8988T (cell line): ENCODE measurements around the gene RGS12.

Experiments
- DNase-seq: peaks from one replicate; pipeline ENCODE4 v3.0.0; 2011

RGS12 gene

GRCh38 chr4:3336382-3337356, 43.8 kb downstream of the RGS12 start:
- DNase-seq = no peak

DNA sequence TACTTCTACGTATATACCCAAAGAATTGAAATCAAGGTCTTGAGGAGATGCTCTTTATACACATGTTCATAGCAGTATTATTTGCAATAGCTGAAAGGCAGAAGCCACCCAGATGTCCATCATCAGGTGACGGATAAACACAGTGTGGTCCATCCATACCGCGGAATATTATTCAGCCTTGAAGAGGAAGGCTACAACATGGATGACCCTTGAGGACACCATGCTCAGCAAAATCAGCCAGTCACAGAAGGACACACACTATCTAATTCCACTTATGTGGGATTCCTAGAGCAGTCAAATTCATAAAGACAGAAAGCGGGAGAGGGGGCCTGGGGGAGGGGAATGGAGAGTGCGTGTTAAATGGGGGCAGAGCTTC, 44.5 kb downstream of the RGS12 start:
- no peak for DNase-seq

DNA sequence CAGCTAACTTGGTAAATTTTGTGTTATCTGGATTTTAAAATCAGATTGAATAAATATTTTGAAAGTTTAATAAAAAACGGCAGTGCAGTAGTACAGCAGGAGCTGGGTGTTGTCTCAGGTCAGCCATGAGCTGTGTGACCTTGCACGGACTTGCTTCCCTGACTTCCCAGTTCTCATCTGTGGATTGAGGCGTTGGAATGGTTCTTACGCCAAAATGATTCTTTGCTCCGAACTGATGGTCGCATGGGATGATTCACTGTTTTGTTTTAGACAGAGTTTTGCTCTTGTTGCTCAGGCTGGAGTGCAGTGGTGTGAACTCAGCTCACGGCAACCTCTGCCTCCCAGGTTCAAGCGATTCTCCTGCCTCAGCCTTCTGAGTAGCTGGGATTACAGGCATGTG, 45.0 kb downstream of the RGS12 start:
- no peak for DNase-seq

- DNase-seq = no peak
Observed at GRCh38 chr4:3338321-3338838, 45.6 kb downstream of the RGS12 start.

GRCh38 chr4:3338976-3339531, 46.2 kb downstream of the RGS12 start:
- DNase-seq = no peak

- no peak for DNase-seq
Observed at GRCh38 chr4:3339577-3339976, 46.8 kb downstream of the RGS12 start.

DNA sequence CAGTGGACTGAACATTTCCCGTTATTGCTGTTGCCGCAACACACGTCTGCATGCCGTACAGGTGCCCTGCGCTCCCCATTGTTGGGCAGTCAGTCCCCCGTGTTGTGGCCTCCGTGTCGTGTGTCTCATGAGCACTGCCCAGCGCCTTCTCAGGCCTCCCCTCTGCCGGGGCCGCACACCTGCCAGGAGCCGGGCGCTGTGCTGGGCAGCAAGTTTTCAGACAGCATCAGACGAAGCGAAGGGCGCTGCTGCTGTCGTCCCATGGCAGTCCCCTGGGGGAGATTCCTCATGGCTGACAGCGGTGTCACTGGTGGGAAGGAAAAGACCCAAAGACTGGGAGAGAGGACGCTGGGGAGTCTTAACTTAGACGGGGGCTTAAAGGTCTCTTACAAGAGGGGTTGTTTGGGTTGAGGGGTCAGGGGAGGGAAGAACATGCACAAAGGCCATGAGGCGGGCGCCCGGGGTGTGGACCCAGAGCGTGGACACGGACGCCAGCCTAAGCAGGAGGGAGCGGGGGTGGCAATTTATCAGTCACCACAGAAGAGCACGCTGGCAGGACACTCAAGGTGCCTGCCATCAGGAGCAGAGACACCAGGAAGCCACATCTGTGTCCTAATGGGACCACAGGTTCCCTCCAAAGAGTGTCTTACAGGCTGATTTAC, 47.3 kb downstream of the RGS12 start:
- no peak for DNase-seq

DNA sequence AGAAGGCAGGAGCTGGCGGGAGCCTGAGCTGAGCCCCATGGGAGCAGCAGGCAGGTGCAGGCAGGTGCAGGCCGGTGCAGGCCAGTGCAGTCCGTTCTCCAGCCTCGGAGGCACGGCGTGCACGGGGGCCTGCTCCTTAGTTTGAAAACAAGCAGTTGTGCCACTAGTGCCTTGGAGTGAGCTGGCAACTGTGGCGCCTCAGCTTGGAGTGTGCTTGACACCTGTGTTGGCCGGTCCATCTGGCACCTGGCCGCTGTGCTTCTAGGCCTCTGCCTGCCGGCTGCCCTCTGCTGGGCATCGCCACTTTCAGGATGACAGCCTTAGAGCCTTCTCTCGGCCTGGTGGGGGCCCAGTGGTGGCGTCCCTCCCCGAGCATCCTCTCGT, 47.9 kb downstream of the RGS12 start:
- DNase-seq = no peak

DNA sequence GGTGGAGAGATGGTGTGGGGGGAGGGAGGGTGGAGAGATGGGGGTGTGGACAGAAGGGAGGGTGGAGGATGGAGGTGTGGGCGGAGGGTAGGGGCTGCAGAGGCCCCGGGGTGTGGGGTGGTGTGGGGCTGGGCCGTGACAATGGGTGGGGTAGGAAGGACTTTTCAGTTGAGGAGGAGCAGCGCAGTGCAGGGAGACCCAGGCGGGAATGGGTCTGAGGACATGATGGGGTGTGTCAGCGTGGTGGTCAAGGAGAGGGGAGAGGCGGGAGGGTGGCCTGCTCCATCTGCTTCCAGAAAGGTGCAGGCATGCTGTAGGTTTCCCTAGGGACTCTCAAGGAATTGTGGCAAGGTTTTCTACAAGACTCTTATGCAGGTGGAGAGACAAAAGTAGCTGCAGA, 48.9 kb downstream of the RGS12 start:
- no peak for DNase-seq

GRCh38 chr4:3342182-3342854, 49.5 kb downstream of the RGS12 start:
- DNase-seq = no peak
